ENCODE measurements around the gene CATSPER3. TPM values are rescaled to one million over a fixed set of nuclear protein-coding genes. Genes with fewer than 3 reads are reported as not detected.

CATSPER3 gene
- total RNA-seq, 1 experiment from 2014 or later = 0.90 TPM

DNA sequence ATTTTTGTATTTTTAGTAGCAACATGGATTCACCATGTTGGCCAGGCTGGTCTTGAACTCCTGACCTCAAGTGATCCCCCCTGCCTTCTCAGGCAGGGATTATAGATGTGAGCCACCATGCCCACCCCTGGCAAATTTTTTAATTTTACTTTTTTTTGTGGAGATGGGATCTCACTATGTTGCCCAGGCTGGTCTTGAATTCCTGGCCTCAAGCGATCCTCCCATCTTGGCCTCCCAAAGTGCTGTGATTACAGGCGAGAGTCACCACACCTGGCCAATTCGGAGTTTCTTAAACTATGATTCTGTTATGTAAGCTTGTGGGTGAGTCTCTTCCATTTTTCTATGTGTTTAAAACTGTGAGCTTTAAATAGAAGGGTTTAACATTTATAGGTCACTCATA lies 35.2 kb upstream of the CATSPER3 start:
- CTCF ChIA-PET = no interaction called here
- POLR2A ChIA-PET (ENCODE audit: low non-redundant PET) = no interaction called here
- DNase-seq (ENCODE audit: low spot score) = no peak
- no peak overlapping the region for H3K4me3 ChIP-seq (ENCODE audit: low read depth, low read length, poor library complexity, severe bottlenecking)
- H3K9me3 ChIP-seq (ENCODE audit: low read depth, low read length, poor library complexity, severe bottlenecking) = no peaks in the 10 kb centered on the region
- TF ChIP-seq, protein P1, sequence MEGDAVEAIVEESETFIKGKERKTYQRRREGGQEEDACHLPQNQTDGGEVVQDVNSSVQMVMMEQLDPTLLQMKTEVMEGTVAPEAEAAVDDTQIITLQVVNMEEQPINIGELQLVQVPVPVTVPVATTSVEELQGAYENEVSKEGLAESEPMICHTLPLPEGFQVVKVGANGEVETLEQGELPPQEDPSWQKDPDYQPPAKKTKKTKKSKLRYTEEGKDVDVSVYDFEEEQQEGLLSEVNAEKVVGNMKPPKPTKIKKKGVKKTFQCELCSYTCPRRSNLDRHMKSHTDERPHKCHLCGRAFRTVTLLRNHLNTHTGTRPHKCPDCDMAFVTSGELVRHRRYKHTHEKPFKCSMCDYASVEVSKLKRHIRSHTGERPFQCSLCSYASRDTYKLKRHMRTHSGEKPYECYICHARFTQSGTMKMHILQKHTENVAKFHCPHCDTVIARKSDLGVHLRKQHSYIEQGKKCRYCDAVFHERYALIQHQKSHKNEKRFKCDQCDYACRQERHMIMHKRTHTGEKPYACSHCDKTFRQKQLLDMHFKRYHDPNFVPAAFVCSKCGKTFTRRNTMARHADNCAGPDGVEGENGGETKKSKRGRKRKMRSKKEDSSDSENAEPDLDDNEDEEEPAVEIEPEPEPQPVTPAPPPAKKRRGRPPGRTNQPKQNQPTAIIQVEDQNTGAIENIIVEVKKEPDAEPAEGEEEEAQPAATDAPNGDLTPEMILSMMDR (conservative IDR thresholded peaks at IDR 0.05; ENCODE audit: low read depth, low read length) = no peak
- TF ChIP-seq EZH2 (IDR thresholded peaks at IDR 0.05; ENCODE audit: borderline replicate concordance, low read depth, low read length, poor library complexity, severe bottlenecking) = no peak
- no TSS peak for BruUV-seq (replicated peaks)
- H3K4me1 ChIP-seq (ENCODE audit: insufficient read depth, low read length, poor library complexity, severe bottlenecking) = no peaks in the 10 kb centered on the region
- H3K27ac ChIP-seq (ENCODE audit: low read depth, low read length, poor library complexity, severe bottlenecking) = no peak overlapping the region
- no peaks in the 10 kb centered on the region for H3K27me3 ChIP-seq (replicated peaks; ENCODE audit: insufficient read depth, low read depth, low read length, poor library complexity)
- intact Hi-C loops (cut with micrococcal nuclease; ENCODE audit: unreplicated experiment) = no loop called here
- no peaks in the 10 kb centered on the region for H3K36me3 ChIP-seq (ENCODE audit: insufficient read depth, low read length, poor library complexity, severe bottlenecking)

DNA sequence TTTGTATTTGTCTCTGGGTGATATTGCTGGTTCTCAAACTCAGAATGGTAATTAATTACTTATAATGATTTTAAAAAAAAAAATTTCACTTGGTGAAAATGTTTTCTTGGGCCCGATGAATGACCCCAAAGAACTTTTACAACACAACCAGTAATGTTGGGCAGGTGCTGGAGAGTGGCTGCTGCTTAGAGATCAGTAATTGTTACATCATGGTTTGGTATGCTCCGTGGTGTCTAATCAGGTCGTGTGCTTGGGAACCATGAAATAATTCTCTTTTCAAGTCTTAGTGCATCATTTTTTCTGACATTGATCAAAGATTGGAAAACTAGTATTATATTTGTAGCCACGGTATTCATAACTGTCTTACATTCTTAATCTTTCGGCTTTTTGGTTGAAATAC lies 33.5 kb upstream of the CATSPER3 start:
- no peaks in the 10 kb centered on the region for H3K36me3 ChIP-seq (ENCODE audit: insufficient read depth, low read length, poor library complexity, severe bottlenecking)
- no peak for DNase-seq (ENCODE audit: low spot score)
- H3K27me3 ChIP-seq (replicated peaks; ENCODE audit: insufficient read depth, low read depth, low read length, poor library complexity) = no peaks in the 10 kb centered on the region
- TF ChIP-seq, protein P1 (conservative IDR thresholded peaks at IDR 0.05; ENCODE audit: low read depth, low read length) = no peak
- TF ChIP-seq EZH2 (IDR thresholded peaks at IDR 0.05; ENCODE audit: borderline replicate concordance, low read depth, low read length, poor library complexity, severe bottlenecking) = no peak
- POLR2A ChIA-PET (ENCODE audit: low non-redundant PET) = no interaction called here
- H3K27ac ChIP-seq (ENCODE audit: low read depth, low read length, poor library complexity, severe bottlenecking) = no peak overlapping the region
- intact Hi-C loops (cut with micrococcal nuclease; ENCODE audit: unreplicated experiment) = no loop called here
- H3K4me1 ChIP-seq (ENCODE audit: insufficient read depth, low read length, poor library complexity, severe bottlenecking) = no peaks in the 10 kb centered on the region
- CTCF ChIA-PET = no interaction called here
- H3K4me3 ChIP-seq (ENCODE audit: low read depth, low read length, poor library complexity, severe bottlenecking) = no peak overlapping the region
- no TSS peak for BruUV-seq (replicated peaks)
- H3K9me3 ChIP-seq (ENCODE audit: low read depth, low read length, poor library complexity, severe bottlenecking) = no peaks in the 10 kb centered on the region

DNA sequence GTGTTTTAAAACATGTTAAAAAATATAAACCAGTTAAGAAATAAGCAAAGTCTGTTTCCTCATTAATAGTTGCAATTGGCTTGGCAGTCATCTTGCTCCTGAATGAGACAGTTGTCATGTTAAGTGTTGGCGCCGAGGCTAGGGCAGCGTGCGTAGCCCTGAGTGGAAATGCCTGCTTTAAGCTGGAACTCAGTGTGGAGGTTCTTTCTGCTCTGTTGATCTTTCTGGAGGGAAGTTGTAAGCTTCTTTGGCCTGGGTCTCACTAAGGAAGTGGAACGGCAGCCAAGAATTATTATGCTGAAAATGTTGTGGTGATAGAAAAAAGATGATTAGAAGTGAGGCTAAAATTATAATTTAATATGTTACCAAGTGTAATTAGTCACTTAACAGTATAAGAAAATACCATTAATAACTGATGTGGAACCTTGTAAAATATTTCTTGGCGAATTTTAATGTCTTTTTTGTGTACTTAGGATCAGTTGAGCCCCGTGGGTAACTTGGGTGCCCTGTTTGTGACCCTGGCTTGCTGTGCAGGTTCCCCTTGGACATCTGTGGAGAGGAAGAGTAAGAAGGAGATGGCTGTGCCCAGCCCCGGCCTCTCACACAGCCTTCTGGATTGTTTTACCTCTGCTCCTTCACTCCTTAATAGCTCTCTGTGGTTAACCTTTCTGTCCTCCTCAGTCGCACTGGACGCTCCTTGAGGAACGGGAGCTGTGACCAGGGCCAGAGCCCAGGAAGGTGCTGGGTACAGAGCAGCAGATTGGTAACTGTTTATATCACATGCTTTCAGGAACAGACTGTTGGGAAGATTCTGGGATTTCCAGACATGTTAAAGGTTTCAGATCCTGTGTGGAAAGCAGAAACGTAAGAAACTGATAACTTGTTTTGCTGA lies 31.8 kb upstream of the CATSPER3 start:
- H3K9me3 ChIP-seq (ENCODE audit: low read depth, low read length, poor library complexity, severe bottlenecking) = no peaks in the 10 kb centered on the region
- H3K36me3 ChIP-seq (ENCODE audit: insufficient read depth, low read length, poor library complexity, severe bottlenecking) = no peaks in the 10 kb centered on the region
- no peak overlapping the region for H3K4me3 ChIP-seq (ENCODE audit: low read depth, low read length, poor library complexity, severe bottlenecking)
- no peak overlapping the region for H3K27ac ChIP-seq (ENCODE audit: low read depth, low read length, poor library complexity, severe bottlenecking)
- H3K4me1 ChIP-seq (ENCODE audit: insufficient read depth, low read length, poor library complexity, severe bottlenecking) = no peaks in the 10 kb centered on the region
- no peak for DNase-seq (ENCODE audit: low spot score)
- no peaks in the 10 kb centered on the region for H3K27me3 ChIP-seq (replicated peaks; ENCODE audit: insufficient read depth, low read depth, low read length, poor library complexity)
- TF ChIP-seq, protein P1 (conservative IDR thresholded peaks at IDR 0.05; ENCODE audit: low read depth, low read length) = no peak
- TF ChIP-seq EZH2 (IDR thresholded peaks at IDR 0.05; ENCODE audit: borderline replicate concordance, low read depth, low read length, poor library complexity, severe bottlenecking) = no peak
- CTCF ChIA-PET = no interaction called here
- no TSS peak for BruUV-seq (replicated peaks)
- POLR2A ChIA-PET (ENCODE audit: low non-redundant PET) = no interaction called here
- intact Hi-C loops (cut with micrococcal nuclease; ENCODE audit: unreplicated experiment) = no loop called here

All from A673 (cell line).